ENCODE data around the gene NUP214.

The NUP214 gene
- 78.0 to 107 reads per million in 2 donors for total RNA-seq

DNA sequence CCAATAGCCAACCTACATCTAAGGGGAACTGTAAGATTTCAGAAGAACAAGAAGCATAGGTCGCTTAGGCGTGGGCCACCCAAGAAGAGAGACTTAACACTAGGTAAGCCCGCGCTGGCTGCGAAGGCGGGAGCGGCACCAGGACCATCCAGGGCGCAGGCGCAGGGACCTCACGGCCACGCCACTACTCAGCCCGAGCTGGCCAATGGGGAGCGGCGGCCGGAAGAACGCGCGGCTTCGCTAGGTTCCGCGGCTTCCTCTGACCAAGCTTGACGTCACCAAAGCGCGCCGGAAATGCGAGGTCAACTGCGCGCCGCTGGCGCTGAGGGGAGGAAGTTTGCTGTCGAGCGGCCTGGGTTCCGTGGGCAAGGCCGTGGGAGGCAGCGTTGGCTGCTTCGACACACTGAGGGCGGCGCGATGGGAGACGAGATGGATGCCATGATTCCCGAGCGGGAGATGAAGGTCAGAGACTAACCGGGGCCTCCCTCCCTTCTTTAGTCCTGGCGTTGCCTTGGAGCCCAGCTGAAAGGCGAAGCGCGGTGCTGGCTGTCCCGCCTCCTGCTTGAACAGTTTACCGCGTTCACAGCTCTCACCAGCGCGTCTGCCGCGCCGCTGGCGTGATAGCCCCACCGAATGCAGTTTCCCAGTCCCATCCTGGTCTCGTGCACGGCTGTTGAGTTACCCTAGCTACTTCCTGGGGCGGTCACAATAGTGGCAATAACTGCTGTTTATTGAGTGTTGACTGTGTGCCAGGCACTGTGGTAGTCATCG lies at the start of gene NUP214:
Gene NUP214 (plus strand): TSS at position 299 of the 771 bp plus-strand sequence. CDS start 119 bp downstream, at position 418.
- peak; percentile 97 to 100 (median 99) for DNase-seq

- DNase-seq: no peak
These were observed 48.8 kb upstream of the NUP214 start for GRCh38 chr9:131076347-131077195.

DNA sequence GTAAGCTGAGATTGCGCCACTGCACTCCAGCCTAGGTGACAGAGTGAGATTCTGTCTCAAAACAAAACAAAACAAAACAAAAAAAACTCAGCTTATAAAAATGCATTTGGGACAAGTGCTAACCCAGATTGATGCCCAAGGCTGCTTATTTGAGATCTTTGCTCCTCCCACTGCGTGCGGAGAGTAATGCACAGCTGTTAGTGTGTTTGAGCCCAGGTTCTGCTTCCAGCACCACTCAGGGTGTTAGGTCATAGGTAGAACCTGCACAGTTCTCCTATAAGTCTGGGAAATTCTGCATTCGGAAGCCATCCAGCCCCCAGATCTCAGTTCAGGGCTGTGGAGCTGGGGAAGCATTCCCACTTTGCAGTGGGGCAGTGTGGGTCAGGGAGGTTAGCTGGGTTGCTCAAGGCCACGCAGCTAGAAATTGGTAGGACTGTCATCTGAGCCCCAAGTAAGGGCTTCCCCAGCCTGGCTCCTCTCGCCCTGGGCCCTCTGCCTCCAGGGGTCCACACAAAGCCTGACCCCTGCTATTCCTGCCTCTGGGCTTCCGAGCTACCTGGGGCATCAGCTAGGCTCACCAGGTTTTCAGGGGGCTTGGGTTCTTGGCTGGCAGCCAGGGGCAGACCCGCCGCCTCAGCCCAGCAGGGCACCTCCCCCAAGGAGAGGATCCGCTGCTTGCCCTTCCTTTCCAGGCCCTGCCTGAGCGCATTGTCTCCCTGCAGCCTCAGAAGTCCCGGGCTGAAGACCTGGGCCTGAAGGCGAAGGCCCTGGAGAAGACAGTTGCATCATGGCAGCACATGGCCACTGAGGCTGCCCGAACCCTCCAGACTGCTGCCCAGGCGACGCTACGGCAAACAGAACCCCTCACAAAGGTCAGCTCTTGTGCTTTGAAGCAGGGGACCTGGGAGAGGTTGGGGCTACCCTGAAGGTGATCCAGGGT lies 46.7 kb upstream of the NUP214 start:
- DNase-seq: no peak

GRCh38 chr9:131080589-131080988 lies 44.8 kb upstream of the NUP214 start:
- DNase-seq: no peak

DNA sequence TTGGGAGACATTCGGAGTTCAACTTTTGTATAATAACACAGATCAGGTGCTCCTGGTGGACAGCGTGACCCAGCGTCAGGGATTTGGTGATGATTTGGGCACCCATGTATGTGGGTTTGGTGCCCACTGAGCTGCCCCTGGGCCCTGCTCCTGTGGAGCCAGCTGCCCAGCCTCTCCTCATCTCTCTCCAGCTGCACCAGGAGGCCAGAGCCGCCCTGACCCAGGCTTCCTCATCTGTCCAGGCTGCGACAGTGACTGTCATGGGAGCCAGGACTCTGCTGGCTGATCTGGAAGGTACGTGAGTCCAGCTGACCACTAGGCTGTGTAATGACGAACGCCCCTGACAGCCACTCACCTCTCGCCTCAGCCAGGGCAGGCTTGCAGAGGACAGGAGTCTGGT lies 43.5 kb upstream of the NUP214 start:
- no peak for DNase-seq

DNA sequence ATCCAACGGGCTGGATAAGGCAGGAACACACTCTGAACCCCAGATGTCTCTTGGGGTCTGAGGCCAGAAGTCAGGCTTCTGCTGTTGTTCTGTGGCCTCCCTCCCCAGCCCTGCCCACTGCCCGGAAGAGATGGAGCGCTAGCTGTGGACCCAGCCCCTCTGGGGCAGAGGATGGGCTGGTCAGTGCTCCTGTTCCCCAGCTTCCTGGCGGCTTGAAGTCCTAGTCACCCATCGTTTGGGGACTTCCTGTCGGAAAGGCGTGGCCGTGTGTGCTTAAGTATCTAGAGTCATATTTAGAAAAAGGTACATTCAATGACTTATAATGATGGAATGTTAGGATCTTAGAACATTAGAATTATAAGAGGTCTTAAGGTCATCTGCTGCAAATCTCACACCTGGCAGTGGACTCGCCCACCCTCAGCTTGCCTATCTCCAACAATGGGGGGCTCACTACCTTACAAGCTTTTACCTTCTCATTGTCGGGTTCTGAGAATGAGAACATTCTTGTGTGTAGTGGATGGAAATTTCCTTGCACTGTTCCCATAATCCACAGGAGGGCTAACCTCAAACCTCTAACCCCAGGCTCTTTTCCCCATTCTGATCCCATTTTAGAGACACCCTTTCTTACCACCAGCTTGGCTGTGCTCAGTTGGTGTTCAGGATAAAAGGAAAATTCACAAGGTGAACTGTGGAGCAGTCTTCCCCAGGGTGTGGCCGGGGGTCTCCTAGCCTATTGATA lies 42.4 kb upstream of the NUP214 start:
- DNase-seq: no peak

GRCh38 chr9:131084661-131085369 lies 40.6 kb upstream of the NUP214 start:
- DNase-seq: no peak

GRCh38 chr9:131085370-131086122 lies 39.8 kb upstream of the NUP214 start:
- no peak for DNase-seq

- DNase-seq: no peak
These were observed 38.0 kb upstream of the NUP214 start for GRCh38 chr9:131087354-131087893.

DNA sequence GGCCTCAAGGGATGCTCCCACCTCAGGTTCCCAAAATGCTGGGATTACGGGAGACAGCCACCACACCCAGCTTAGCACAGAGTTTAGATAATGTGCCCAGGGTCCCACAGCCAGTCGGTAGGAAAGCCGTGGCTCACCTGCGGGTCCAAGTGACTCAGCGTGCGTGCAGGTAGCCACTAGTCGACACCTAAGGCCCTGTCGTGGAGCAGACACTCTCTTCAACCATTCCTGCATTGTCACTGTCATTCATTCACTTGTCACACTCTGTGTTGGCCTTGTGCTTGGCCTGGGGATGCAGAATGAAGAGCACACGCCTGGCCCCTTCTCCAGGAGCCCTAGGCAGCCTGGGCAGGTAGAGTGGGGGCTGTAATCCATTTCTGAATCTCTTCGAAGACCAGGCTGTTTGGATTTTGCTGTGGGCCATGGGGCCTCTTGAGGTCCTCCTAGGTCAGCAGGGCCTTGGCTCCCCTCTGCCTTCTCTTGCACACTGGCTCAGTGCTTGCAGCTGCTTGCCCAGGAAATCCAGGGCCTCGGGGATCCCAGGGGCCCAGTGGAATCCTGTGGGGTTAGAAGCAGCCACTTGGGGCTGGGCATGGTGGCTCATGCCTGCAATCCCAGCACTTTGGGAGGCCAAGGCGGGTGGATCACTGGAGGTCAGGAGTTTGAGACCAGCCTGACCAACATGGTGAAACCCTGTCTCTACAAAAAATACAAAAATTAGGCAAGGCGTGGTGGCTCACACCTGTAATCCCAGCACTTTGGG lies 35.2 kb upstream of the NUP214 start:
- DNase-seq: no peak

- DNase-seq: no peak
These were observed 33.9 kb upstream of the NUP214 start for GRCh38 chr9:131091352-131091992.

GRCh38 chr9:131092030-131092429 lies 33.4 kb upstream of the NUP214 start:
- no peak for DNase-seq

DNA sequence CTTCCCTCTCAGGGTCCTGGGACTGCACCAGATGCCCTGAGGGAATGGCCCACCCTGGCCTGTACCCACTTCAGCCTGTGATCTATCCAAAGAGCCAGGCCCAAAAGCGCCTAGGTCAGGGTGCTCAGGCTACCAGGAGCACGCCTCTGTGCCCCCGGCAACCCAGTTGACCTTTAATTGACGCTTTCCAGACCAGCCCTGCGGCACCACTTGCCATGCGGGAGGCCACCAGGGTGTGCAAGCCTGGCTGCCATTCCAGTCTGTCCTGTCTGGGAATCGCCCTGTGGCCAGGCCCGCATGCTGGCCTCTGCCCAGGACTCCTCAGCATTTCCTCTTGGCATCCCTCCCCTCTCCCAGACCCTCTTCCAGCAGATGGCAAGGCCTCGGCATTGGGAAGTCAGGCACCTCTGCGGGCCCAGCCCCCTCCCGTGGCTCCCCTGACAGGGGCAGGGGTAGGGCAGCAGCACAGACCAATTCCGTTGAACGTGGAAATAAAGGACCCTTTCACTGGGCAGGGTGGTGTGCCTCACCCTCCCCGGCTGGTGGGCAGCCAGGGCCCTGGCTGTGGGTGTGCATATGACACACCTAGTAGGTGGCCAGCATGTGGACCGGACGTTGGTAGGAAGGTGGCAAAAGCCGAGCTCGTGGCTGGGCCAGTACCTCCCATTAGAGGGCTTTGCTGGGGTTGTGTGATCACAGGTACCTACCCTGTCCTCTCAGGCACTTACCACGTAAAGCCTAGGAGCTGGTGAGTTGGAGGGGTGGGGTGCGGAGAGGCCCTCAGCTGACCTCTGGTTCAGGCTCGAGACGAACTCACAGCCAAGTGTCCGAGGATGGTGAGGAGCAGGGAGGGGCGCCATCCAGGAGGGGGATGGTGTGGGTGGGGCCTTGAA lies 32.6 kb upstream of the NUP214 start:
- DNase-seq: no peak

DNA sequence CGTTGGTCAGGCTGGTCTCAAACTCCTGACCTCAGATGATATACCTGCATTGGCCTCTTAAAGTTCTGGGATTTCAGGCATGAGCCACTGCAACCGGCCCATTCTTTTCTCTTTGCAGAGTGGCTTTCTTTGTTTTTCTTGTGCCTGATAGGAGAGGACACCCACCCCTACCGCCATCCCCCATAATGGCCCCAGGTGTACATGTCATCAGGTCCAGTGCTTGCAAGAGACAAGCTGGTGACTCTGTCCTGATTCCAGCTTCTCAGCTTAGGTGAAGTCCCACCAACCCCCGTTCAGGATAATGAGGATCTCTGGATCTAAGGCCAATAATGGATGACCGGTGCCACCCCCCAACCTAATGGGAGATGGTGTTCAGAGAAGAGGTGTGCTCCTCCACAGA lies 31.4 kb upstream of the NUP214 start:
- no peak for DNase-seq

GRCh38 chr9:131094622-131095021 lies 30.8 kb upstream of the NUP214 start:
- no peak for DNase-seq

DNA sequence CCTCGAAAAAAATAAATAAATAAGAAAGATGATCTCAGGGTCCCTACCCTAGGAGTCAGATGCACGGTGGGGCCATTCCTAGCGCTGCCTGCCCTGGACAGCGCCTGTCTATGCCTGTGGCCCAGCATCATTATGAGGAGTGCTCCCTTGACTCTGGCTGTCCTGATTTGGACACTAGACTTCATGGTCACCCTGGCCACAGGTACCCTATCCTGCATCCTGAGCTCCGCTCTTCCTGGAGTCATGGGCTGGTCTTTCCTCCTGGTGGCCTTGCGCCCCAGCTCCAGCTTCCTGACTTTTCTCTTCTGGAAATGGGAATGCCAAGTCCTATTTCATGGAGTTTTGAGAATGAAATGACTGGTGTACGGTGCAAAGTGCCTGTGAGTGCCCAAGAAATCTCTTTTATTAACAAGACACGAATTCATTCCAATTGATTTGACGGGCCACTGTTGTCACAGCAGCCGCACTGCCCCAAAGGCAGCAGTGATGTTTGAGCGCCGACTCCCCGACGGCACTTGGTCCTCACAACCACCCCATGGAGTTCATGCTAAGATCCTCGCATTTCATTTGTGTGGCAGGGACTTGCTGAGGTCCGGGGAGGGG lies 29.6 kb upstream of the NUP214 start:
- DNase-seq: no peak

Data from T-helper 2 cell (primary cell).